GM19324 (cell line): ENCODE data around the gene CTDNEP1.

Source experiments
- ATAC-seq: cut with Tn5 transposase; IDR thresholded peaks from one replicate; pipeline ENCODE4 v1.9.1; 2021; ENCODE audit warnings: mild to moderate bottlenecking, moderate library complexity; ENCODE audit not compliant: unreplicated experiment, low FRiP score

Gene CTDNEP1

DNA sequence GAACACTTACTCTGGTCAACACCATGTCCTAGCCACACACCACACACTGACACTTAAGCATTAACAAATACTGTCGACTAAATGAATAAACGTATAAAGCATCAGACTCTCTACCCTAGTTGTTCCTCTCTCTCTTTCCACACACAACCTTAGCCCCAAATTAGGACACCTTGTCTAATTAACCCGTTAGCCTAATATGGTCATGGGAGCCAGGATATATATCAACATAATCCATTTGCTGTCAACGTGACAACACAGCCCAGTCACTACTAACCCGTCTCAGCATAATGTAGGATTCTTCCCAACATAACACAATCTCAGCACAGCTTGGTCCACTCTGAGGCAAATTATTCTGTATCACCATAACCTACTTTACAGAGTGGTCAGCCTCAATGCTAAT lies 19.4 kb downstream of the CTDNEP1 start:
- no peak for ATAC-seq

DNA sequence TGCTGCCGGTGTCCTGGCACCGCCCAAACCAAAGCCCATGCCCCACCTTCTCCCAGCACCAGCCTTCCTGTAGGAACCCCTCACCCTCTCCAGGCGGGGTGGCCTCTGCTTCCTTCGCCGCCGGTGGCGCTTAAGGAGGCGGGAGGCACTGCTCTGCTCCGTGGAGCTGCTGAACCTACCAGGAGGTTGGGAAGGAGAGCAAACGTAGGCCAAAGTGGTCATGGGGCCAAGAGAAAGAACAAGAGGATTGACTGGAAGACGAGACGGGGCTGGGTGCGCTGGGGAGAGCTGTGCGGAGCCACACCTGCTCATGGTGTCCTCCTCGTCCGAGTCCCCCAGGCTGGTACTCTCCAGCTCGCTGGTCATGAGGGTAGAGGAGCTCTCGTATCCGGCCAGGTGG lies 22.0 kb downstream of the CTDNEP1 start:
- ATAC-seq, result no peak

DNA sequence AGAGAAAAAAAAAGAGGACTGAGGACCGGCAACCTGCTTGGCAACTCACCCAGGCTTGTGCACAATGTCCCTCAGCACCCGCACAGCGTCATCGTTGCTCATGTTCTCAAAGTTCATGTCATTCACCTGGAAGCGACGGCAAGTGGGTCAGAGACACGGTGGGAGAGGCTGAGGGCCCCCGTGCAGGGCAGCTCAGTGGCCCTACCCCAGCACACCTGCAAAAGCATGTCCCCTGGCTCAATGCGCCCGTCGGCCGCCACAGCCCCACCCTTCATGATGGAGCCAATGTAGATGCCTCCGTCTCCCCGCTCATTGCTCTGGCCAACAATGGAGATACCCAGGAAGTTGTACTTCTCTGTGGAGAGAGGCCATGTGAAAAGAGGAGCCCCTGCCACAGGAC lies 22.6 kb downstream of the CTDNEP1 start:
- ATAC-seq, result no peak

DNA sequence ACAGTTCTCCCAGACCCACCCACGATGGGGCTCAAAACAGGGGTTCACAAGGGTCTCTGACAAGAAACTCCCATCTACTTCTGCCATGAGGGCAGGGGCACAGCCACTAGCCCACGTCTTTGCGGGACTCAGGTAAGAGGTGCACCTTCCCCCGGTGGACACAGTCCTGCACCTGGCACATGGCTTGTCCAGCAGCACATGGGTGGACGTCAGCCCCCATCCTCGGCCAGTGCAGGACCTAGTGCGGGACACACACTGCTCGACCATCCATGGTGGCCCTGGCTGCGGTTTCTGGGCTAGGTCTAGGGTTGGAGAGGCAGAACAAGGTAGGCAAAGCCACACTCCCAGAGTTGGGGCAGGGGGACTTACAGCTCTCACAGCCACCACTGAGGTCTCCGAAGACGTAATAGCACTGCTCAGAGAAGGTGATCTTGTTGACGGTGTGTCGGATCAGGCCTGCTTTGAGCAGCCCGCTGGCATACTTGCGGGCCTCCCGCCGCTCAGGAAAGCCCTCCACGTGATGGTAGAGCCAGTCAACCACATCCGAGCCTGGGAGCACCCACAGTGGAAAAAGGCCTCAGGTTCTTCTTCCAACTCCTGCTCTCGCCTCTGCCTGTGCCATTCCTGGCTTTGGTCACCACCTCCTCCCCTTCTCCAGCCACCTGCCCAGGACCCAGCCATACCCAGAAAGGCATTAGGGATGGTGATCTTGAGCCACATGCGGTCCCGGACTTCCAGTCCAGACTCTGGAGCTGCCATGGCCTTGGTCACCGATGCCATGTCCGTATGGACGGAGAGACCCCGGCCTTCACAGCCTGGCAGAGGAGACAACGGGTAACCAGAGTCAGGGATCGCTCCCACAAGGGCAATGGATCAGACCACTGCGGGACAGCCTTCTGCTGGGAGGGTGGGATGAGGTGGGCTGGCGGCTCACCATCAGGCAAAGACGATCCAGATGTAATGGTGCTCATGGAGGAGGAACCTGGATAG lies 24.5 kb downstream of the CTDNEP1 start:
- no peak for ATAC-seq

DNA sequence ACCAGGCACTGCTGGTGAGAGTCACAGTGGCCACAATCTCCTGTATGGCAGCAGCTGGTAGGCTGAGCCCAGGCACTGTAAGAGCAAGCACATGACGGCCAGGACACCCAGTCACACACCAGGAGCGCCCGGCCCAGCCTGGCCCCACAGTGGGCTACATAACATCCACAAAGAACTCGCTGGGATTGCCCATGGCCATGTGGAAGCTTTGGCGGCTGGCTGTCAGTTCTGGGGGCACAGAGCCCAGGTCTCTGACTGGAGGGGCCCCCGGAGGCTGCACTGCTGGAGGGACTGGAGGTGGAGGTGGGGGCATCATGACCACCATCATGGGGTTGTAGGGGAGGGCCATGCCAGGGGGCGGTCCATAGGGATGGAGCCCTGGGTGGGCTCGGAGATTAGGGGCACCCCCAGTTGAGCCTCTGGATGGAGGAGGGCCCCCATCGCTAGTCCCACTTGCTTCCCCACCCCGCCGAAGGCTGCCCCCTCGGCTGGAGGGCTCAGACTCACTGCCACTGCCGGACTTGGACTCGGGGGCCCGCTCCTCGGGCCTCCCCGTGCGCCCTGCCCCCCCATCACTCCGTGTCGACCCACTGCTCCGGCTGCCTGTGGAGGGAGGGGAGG lies 25.7 kb downstream of the CTDNEP1 start:
- ATAC-seq, result no peak

DNA sequence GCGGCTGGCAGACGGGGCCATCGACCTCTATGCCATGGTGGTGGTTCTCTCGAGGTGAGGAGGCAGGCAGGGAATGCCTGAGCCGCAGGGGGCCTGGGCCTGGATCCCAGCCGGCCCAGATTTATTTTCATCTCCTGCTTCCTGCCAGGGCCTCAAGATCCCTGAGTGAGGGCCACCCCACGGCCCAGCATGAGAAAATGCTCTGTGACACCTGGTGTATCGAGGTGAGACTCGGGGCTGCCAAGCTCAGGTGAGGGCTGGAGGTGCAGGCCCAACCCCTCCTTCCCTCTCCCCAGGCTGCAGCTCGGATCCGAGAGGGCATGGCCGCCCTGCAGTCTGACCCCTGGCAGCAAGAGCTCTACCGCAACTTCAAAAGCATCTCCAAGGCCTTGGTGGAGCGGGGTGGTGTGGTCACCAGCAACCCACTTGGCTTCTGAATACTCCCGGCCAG lies 26.8 kb downstream of the CTDNEP1 start:
- no peak for ATAC-seq

DNA sequence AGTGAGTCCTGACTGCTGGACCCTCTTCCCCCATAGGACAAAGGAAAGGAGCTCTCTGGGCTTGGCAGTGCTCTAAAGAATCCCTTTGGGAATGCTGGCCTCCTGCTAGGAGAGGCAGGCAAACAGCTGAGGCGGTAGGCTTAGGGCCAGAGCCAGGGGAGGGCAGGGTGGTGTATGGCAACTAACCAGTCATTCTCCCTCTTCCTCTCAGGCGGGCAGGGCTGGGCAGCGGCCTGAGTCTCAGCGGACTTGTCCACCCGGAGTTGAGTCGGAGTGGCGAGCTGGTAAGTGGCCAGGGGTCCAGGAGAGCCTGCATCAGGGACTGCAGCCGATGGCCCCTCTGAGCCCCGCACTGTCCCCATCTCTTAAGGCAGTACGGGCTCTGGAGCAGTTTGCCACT lies 27.4 kb downstream of the CTDNEP1 start:
- no peak for ATAC-seq

DNA sequence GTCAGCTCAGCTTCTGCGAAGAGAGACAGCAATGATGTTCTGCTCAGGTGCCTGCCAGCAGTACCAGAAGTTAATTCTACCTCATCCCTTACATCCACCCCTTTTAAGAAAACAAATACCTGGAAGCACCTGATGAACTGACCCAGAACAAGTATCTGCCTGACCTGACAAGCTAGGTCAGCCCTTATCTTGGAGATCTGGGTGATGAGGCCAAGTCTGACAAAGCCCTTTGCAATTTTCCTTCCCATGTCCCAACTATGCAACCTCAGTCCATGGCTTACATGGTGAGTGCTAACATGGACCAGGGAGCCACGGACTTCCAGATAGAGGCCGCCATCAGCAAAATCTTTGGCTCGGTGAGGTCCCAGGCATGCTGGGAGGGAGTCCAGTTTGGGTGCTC lies 28.2 kb downstream of the CTDNEP1 start:
- no peak for ATAC-seq

DNA sequence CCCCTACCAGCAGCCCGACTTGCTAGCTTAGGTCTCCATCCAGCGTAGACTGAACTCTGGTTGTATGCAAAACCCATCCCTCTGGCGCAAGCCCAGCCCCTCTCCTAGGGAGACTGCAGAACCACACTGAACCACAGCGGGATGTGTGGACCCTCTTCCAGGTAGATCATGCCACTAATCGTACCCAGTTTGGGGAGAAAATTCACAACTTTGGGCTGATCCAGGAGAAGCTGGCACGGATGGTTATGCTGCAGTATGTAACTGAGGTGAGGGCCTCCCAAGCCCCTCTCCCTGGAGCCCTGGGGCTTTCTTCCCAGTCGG lies 28.6 kb downstream of the CTDNEP1 start:
- ATAC-seq, result no peak

DNA sequence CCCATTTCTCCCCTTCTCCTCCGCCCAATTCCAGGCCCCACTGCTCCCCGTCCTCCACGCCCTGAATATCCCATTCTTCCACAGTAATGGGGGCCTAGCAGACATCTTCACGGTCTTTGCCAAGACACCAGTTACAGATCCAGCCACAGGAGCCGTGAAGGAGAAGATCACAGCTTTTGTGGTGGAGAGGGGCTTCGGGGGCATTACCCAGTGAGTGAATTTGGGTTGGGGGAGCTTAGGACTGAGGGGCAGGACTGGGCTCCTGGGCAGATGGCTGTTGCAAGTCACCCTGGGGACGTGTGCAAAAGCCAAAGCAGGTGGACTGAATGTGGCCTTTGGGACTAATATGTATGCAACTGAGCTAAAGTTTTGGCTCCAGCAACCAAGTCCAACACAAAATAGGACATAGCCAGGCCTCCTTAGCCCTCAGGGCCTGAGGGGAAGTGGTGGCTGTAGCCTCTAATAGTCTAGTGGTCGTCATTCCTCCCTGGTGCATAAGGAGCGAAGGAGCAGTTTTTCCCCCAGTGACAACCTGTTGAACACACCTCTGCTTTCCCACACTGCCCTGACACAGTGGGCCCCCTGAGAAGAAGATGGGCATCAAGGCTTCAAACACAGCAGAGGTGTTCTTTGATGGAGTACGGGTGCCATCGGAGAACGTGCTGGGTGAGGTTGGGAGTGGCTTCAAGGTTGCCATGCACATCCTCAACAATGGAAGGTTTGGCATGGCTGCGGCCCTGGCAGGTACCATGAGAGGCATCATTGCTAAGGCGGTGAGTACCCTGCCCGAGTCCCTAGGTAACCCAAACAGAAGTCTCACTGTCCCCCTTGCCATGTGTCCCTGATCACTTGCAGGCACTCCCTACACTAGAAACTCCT lies 29.2 kb downstream of the CTDNEP1 start:
- no peak for ATAC-seq

DNA sequence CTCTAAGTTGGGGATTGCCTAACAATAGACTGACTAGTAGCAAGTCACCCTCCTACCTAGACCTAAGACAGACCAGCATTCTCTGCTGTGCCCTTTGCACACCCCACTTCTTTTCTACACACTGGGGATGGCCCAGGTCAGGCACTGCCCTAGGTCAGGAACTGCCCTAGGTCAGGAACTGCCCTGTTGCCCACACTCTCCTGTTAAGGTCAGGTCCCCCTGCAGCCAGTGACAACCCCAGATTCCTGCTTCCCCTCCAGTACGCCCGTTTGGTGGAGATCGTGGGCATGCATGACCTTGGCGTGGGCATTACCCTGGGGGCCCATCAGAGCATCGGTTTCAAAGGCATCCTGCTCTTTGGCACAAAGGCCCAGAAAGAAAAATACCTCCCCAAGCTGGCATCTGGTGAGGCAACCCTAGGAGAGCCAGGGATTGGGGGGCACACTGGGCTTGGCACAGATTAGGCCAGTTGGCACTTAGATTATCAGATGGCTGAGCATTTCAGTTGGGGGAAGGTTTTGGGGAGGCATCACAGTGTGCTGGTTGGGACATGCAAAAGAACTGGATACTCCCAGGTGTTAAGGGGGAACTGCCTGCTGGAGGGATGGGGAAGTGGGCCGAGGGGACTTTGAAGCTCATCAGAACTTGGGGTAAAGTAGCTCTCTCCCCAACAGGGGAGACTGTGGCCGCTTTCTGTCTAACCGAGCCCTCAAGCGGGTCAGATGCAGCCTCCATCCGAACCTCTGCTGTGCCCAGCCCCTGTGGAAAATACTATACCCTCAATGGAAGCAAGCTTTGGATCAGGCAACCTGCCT lies 30.0 kb downstream of the CTDNEP1 start:
- no peak for ATAC-seq

DNA sequence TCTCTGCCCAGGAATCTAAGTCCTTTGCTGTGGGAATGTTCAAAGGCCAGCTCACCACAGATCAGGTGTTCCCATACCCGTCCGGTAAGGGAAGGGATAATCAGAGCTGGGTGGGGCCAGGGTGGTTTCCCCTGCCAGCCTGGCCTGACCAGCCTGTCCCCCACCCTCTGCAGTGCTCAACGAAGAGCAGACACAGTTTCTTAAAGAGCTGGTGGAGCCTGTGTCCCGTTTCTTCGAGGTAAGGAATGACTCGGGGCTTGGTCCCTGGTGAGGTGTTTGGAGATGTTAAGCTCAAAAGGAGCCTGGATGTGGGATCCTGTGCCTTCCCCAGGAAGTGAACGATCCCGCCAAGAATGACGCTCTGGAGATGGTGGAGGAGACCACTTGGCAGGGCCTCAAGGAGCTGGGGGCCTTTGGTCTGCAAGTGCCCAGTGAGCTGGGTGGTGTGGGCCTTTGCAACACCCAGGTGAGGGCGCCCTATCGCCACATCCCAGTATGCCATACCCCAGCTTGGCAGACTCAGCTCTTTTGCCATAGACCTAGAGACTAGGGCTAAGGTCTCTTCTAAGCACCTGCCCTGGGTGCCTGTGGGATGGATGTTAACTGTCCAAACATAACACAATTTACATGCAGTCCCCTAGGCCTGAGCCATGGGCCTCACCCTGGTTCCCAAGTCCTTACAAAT lies 30.8 kb downstream of the CTDNEP1 start:
- ATAC-seq, result no peak

DNA sequence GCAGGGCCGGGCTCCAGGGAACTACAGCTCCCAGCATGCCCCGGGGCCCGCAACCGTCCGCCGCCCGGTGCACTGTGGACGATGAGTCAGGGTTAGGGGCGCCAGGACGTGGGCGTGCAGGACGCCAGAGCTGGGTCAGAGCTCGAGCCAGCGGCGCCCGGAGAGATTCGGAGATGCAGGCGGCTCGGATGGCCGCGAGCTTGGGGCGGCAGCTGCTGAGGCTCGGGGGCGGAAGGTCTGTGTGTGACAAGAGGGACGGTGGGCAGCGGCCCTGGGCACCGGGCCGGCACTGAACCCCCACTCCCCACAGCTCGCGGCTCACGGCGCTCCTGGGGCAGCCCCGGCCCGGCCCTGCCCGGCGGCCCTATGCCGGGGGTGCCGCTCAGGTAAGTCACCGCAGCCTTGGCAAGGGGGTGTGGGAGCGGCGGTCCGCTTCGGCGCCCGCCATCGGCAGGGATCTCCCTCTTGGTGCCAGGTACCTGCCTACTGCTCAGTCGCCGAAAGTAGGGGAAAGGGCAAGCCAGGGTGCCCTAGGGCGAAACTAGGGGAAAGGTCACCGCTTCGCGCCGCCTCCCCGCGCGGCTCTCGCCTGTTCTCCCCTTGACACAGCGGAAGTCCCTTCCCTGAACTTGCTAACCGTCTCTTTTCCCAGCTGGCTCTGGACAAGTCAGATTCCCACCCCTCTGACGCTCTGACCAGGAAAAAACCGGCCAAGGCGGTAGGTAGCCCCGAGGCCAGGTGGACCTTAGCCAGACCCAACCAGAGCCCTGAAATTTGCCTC lies 31.5 kb downstream of the CTDNEP1 start, which contains the start of the genes ACADVL and DLG4:
ACADVL (plus strand) TSS at position 127 of the 781 bp plus-strand sequence; CDS start at position 174, 47 bp downstream.
DLG4 (minus strand) TSS at position 25 of the 781 bp plus-strand sequence.
- peak; percentile 47 for ATAC-seq

DNA sequence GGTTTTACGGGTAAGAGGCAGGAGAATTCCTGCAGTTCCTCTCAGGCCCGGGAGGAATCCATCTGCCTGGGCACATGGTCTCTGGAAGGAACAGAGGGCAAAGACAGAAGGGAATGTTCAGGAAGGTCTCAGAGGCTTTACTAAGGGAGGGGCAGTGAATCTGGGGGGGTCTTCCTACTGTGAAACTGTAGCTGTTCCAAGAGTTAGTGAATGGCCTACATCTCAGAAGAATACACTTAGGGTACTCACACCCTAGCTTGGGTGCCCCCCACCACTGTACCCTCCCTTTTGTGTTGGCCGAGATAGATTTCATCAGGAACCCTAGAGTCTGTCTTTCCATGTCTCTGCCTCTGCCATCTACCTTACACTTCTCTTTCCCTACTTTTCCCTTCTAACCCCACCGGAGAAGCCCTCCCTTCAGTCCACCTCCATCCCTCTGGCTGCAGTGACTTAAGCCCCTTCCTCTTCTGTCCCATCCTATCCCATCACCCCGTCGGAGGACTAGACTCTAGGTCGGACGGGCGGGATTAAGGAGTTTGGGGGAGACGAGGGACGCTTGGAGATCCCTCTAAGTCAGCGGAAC lies 32.2 kb downstream of the CTDNEP1 start:
- no peak for ATAC-seq

DNA sequence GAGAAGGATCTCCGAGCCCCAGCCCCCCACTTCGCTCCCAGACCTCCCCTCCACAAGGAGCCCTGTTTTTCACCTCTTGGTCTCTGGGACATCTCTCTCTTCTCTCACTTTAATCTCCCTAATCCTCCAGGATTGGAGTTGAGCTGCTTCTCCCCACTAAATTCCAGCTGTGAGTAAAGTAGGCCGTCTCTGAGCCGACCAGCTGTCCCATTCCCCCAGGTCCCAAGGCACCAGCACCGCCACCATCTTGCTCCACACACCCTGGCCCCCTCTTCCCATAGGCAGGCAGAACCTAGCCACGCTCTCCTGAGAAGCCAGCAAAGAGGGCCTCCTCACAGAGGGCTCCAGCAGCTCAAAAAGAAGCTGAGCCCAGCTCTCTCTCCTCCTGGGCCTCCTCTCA lies 32.8 kb downstream of the CTDNEP1 start:
- ATAC-seq, result no peak

DNA sequence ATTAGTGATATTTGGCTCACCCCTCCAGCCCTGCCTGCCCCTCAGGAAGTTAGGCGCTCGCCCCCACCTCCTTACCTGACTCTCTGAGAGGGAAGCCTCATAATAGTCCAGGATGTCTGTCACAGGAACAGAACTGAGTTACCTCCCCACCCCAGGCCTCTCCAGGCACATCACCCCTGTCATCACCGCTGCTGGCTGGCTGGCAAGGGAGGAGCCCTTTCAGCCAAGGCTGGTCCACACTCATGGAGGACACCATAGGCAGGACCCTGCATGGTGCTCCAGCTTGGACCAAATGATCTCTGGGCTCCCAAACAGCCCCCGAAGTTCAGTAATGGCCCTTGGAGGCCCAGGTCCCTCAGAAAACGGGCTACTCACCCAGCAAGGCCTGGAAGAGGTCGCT lies 33.4 kb downstream of the CTDNEP1 start:
- no peak for ATAC-seq

DNA sequence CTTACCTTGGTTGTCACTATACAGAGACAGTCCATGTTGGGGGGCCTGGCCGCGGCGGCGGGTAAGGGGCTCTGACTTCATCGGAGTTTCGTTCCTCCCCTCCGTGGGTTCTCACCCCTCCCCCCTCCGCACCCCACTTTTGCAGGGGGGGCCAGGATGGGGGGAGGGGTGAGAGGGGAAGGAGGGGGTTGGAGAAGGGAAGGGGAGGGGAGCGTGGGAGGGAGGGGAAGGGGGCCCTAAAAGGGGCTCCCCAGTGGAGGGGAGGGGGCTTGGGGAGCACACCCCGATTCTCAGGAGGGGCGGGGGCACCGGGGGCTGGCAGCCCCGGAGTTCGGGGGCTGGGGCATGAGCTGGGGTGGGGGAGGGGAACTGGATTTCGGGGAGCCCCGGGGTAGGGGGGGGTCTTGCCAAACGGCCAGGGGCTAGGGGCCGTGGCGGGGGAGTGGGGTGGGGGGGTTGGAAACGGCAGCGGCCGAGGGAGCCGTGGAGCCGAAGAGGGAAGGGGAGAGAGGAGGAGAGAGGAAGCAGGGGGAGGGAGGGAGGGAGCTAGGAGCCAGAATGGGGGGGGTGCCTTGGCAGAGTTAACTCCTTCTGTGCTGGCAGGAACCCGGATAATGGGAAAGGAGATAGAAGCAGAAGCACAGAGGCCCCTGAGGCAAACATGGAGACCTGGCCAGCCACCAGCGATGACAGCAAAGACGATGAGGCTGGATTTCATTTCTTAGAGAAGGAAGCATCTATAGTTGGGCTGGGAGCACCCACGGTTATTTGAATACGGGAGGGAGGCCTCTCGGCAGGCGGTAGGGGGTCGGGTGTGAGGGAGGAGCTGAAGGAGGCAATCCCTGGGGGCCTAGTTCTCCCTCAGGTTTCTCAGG lies 34.2 kb downstream of the CTDNEP1 start:
- ATAC-seq, result no peak
